CMK (cell line): ENCODE measurements around the gene IQSEC1.

Experiments
- DNase-seq: peaks from one replicate; pipeline ENCODE4 v3.0.0-alpha.2; 2010; ENCODE audit warnings: low read depth

Gene IQSEC1

GRCh38 chr3:13049400-13049799, 23.8 kb downstream of the IQSEC1 start:
- DNase-seq = no peak

DNA sequence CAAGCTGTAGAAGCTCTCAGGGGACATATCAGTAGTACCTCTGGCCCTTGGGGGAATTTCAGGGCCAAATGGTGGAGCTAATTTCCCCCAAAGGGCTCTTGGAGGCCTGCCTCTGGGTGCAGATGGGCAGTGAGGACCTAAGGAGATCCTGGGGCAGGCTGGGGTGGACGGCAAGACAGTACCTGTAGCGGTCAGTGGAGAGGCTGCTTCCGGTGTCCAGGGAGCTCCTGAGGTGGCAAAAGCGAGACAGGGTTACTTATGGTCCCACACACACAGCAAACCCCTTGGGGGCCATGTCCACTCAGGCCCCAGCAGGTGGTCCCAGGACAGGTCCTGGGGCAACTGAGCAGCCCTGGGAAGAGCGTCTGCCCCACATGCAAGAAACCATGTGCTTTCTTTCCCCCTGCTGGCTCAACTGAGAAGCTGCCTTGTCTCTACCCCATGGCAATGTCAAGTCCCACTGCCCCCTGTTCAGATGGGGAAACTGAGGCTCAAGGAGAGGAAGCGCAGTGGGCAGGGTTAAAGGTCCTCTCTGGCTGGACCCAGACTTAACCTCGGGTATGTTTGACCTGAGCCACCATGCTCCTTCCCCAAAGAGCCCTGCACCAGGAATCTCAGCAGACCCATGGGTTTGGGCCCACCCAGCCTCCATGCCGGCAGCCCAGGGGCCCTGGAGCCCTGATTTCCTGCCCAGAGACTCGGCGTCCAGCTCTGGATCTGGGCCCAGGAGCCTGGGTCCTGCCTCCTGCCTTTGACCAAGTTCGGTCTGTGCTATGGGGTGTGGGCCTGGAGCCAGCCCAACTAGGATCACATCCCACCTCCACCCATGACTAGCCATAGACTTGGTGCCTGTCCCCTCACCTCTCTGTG, 25.7 kb downstream of the IQSEC1 start:
- DNase-seq = no peak

DNA sequence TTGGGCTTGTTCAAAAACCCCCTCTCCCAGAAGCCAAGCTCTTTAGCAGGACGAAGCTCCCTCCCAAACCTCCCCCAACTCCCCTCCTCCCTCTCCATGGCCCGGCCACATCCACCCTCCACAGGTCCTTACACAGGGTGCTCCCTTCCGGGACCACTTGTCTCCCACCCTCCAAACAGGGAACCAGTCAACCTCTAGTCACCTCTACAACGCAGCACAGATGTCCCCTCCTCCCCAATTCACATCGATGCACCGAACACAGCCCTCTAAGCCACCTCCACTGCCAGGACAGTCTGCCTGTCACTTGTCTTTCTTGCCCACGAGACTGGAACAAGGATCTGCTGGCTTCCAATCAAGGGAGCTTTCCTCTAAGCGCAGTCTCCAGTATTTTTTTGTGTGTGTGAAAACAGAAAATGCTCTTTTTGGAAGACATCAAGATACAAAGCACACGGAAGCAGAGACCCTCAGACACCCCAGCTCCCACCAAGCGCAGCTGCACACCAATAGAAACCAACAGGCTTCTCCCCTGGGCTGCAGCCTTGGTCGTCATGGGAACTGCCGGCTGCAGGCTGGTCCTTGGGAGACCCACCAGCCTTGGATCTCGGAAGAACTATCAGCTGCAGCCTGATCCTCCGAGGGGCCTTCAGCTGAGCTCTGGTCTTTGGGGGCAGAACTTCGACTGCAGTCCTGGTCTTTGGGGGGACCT, 26.5 kb downstream of the IQSEC1 start:
- DNase-seq = no peak

GRCh38 chr3:13045904-13046568, 27.2 kb downstream of the IQSEC1 start:
- no peak for DNase-seq

GRCh38 chr3:13045241-13045903, 27.9 kb downstream of the IQSEC1 start:
- no peak for DNase-seq

- DNase-seq = no peak
These were observed 28.6 kb downstream of the IQSEC1 start for GRCh38 chr3:13044496-13045240.

DNA sequence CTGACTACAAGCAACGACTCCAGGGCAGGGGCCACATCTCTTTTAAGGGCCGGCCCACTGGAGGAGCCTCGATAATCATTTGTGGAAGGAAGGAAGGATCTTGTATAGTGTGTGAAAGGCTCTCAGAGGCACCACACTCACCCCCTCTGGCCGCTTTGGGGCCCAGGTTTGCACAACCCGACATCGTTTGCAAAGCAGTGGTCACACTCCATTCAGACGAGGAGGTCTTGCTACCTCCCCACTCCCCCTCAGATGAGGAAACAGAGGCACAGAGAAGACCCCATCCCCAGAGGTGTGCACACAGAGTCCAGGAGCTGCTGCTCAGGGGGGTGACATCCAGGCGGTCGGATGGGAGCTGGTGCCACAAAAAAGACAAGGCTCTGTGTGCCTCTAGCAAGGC, 29.6 kb downstream of the IQSEC1 start:
- no peak for DNase-seq

DNA sequence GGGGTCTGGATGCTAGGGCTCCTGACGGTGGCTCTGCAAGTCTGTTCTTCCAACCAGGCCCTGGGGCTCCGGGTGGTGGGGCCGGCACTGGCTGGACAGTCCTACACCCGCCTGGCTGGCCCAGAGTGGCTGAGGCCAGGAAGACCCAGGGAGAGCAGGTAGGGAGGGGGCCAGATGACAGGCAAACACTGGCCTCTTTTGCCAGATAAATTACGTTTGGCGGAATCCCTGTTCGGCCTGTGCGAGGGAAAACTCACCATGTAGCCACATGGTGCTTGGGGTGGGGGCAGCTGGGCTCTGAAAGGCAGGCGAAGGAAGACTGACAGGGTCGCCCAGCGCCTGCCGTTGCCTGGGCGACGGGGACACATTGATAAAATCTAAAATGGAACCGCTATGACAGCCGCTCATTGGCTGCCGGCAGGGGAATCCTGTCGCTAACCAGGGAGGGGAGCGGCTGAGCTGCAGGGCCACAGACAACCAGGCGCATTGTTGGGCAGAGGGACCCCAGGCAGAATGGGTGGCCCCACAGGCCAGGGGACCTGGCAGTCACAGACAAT, 30.4 kb downstream of the IQSEC1 start:
- no peak for DNase-seq

DNA sequence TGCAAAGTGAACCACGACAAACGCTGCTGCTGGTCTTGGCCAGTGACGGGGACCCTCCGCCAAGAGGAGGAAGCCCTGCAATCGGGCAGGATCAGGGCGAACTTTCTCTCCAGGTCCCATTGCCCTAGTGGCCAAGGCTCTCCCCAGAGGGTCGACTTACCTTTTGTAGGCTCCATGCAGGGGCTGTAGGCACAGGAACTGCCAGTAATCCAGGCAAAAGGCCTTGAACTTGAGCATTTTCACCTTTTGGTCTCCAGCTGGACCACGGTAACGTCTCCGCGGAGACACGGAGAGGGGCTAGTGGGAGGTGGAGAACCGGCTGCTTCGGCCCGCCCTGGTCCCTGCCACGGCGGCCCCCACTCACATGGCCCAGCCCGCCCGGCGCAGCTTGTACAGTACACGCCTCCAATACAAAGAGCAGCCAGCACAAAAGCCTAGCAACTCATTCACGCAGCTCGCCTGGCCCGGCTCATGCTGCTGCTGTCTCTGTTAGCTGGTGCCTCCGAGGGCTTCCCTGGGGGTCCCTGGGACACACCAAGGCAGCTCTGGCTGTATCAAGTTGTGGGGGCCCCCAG, 31.0 kb downstream of the IQSEC1 start:
- no peak for DNase-seq

DNA sequence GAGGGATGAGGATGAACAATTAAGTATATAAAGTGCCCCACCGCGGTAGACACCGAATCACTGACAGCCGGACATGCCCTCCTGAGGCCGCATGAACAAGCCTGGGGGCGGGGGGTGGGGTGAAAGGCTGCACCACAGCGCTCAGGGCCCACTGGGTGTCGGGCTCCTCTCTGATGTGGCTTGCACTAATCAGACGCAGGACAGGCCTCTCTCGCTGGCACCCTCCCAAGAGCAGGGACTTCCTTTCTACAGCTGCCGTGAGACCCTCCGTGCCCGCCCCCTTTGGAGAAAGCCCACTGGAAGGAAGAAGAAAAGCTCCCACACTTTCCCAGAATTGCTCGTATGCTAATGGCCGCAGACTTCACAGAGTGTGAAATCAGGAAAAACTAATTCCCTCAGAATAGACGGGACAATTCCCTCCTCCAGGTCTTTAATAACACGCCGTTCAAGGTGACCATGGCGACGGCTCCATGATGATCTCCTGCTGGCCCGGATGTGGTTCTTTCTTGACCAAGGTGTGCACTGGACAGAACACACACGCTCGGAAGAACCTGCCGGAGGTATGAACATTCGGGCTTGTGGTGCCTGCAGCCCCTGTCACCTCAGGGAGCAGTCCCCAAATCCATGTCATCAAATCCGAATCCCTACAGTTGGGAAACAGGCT, 32.0 kb downstream of the IQSEC1 start:
- peak; percentile 61 for DNase-seq

GRCh38 chr3:13040361-13041074, 32.7 kb downstream of the IQSEC1 start:
- DNase-seq = no peak

DNA sequence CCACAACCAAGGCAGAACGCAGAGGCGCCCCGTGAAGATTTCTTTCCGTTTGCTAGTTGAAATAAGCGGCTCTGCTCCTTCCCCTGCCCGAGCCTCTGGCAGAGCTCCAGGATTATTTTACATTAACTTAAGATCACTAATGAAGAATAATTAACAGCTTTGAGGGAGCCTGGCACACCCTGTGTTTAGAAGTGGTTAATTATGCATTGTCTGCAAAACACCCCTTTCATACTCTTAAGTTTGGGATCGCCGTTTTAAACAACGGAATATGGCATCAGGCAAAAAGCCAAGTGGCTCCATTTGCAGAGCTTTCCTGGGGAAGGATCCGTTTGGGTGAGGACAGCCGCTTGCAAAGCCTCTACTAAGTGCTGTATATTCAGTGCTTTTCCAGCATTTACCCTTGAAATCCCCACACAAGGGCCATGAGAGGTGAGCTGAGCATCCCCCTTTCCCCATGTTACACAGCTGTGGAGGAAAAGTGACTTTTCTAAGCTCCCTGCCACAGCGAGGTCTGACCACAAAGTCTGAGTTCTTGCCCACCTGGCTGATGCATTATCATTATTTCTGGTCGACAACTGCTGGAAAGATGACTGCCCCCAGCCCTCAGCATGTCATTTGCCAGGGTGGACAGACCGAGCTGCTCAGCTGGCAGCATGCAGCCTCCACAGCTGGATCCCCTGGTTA, 33.9 kb downstream of the IQSEC1 start:
- DNase-seq = no peak

DNA sequence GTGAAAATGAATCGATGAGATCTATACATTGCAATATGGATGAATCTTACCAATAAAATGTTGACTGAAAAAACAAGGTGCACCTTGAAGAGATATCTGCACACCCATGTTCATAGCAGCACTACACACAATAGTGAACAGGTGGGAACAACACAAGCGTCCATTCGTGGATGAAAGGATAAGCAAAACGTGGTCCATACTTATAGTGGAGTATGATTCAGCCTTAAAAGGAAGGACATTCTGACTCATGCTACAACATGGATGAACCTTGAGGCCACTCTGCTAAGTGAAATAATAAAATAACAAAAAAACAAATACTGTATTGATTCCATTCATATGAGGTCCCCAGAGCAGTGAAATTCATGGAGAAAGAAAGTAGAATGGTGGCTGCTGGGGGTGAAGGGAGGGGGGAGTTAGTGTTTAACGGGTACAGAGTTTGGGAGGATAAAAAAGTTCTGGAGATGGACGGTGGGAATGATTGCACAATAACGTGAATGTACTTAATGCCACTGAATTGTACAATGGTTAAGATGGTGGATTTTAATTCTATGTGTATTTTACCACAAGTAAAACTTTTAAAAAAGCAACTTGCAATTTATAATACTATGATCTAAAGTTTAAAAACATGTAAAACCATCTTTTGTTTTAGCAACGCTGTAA, 35.6 kb downstream of the IQSEC1 start:
- no peak for DNase-seq

DNA sequence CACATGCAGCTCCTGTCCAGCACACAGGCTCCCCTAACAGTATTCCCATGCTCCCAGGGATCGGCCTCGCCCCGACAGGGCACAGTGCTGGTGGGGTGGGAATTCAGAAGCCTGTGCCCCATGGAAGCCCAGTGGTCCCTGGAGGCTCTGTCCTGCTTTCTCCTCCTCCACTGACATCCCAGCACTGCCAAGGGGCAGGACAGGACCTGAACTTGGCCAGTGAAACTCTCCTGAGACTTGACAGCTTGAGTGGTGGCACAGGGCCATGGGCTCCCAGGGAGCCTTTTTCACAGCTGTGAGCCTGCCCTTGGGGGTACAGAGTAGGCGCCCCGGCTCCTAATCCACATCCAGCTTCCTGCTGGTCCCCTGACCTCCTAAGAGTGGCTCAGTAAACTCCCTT, 38.4 kb downstream of the IQSEC1 start:
- no peak for DNase-seq

GRCh38 chr3:13034109-13034800, 39.0 kb downstream of the IQSEC1 start:
- no peak for DNase-seq

DNA sequence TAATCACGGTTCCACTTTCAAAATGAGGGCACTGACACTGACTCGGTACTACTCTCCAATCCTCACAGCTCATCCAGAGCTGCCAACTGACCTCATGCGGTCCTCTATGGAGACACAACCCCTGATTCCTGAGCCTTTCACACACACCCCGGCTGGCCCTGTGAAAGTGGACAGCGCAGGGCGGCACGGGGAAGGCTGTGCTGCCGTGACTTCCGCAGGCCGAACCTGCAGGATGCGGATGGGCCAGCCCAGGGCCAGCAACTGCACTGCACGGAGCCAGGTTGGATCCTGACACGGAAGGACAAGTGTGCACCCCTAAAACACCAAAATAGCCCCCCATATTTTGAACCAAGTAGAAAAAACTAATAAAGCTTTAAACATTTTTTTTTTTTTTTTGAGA, 41.0 kb downstream of the IQSEC1 start:
- DNase-seq = no peak

DNA sequence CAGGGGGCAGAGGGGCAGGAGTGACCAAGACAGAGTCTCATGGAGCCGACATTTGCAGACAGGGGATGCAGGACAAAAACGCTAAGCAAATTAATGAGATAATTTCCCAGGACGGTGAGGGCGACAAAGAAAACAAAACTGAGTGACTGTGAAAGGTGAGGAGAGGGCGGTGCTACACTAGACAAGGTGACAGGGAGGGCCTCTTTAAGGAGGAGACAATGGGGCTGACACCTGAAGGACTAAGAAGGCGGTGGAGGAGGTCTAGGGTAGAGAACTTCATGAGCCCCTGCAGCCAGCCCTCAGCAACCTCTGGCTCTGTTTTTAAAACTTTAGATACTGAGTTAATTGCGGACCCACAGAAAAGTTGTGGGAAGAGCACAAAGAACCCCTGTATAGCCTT, 41.6 kb downstream of the IQSEC1 start:
- no peak for DNase-seq

DNA sequence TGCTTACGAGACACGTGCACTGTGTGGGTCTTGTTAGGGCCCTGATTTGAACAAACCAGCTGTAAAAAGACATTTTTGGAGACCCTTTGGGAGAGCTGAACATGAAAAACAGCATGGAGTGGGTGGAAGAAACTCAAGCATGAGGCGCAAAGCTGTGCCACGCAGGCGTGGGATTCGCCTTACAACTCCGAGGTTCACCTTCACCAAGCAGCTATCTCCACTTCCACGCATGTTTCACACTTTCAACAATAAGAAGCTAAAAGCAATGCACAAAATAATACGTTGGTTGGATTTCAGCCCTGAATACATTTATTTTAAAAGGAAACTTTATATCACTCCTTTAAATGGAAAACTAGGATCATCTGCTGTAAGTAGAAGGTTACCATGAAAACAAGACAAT, 42.5 kb downstream of the IQSEC1 start:
- DNase-seq = no peak
